ENCODE measurements around the gene PCDH20.
"Not testable (repeated sequence)": the region's sequence is repeated elsewhere in the genome, so short reads cannot be mapped to it uniquely, and the experiment has no call there.

Gene PCDH20

GRCh38 chr13:61396121-61396520 is 19.5 kb downstream of the PCDH20 start:
- no peak overlapping the region for H3K4me3 Mint-ChIP-seq
- H3K9me3 Mint-ChIP-seq (ENCODE audit: low read depth): peaks cover 15% of the 10 kb centered on the region
- no peak overlapping the region for H3K27ac Mint-ChIP-seq
- H3K4me1 Mint-ChIP-seq (ENCODE audit: low read depth): no peaks in the 10 kb centered on the region
- H3K36me3 Mint-ChIP-seq: no peaks in the 10 kb centered on the region
- H3K27me3 Mint-ChIP-seq: no peaks in the 10 kb centered on the region

- H3K4me1 Mint-ChIP-seq (ENCODE audit: low read depth): no peaks in the 10 kb centered on the region
- no peak overlapping the region for H3K4me3 Mint-ChIP-seq
- H3K27me3 Mint-ChIP-seq: no peaks in the 10 kb centered on the region
- H3K27ac Mint-ChIP-seq: no peak overlapping the region
- H3K9me3 Mint-ChIP-seq (ENCODE audit: low read depth): peaks cover 9% of the 10 kb centered on the region
- H3K36me3 Mint-ChIP-seq: no peaks in the 10 kb centered on the region
Observed at GRCh38 chr13:61391426-61391825, 24.2 kb downstream of the PCDH20 start.

- no peak overlapping the region for H3K27ac Mint-ChIP-seq
- H3K4me1 Mint-ChIP-seq (ENCODE audit: low read depth): no peaks in the 10 kb centered on the region
- H3K9me3 Mint-ChIP-seq (ENCODE audit: low read depth): no peaks in the 10 kb centered on the region
- no peaks in the 10 kb centered on the region for H3K36me3 Mint-ChIP-seq
- no peaks in the 10 kb centered on the region for H3K27me3 Mint-ChIP-seq
- H3K4me3 Mint-ChIP-seq: no peak overlapping the region
Observed at GRCh38 chr13:61387694-61388093, 28.0 kb downstream of the PCDH20 start.

- no peaks in the 10 kb centered on the region for H3K36me3 Mint-ChIP-seq
- H3K4me3 Mint-ChIP-seq: no peak overlapping the region
- no peaks in the 10 kb centered on the region for H3K9me3 Mint-ChIP-seq (ENCODE audit: low read depth)
- no peaks in the 10 kb centered on the region for H3K4me1 Mint-ChIP-seq (ENCODE audit: low read depth)
- no peaks in the 10 kb centered on the region for H3K27me3 Mint-ChIP-seq
- no peak overlapping the region for H3K27ac Mint-ChIP-seq
Observed at GRCh38 chr13:61383111-61383510, 32.5 kb downstream of the PCDH20 start.

GRCh38 chr13:61370520-61370919 is 45.1 kb downstream of the PCDH20 start:
- no peaks in the 10 kb centered on the region for H3K4me1 Mint-ChIP-seq (ENCODE audit: low read depth)
- no peak overlapping the region for H3K27ac Mint-ChIP-seq
- H3K27me3 Mint-ChIP-seq: no peaks in the 10 kb centered on the region
- H3K36me3 Mint-ChIP-seq: no peaks in the 10 kb centered on the region
- no peak overlapping the region for H3K4me3 Mint-ChIP-seq
- peaks cover 10% of the 10 kb centered on the region for H3K9me3 Mint-ChIP-seq (ENCODE audit: low read depth)

- H3K9me3 Mint-ChIP-seq (ENCODE audit: low read depth); H3K4me3 Mint-ChIP-seq; H3K36me3 Mint-ChIP-seq; H3K27me3 Mint-ChIP-seq; H3K4me1 Mint-ChIP-seq (ENCODE audit: low read depth); H3K27ac Mint-ChIP-seq: not testable (repeated sequence)
Observed at GRCh38 chr13:61364690-61365089, 51.0 kb downstream of the PCDH20 start.

- H3K4me1 Mint-ChIP-seq (ENCODE audit: low read depth): no peaks in the 10 kb centered on the region
- H3K4me3 Mint-ChIP-seq: no peak overlapping the region
- H3K27ac Mint-ChIP-seq: no peak overlapping the region
- peaks cover 6% of the 10 kb centered on the region for H3K9me3 Mint-ChIP-seq (ENCODE audit: low read depth)
- H3K36me3 Mint-ChIP-seq: no peaks in the 10 kb centered on the region
- no peaks in the 10 kb centered on the region for H3K27me3 Mint-ChIP-seq
Observed at GRCh38 chr13:61362522-61362921, 53.1 kb downstream of the PCDH20 start.

Measured in activated naive CD8-positive, alpha-beta T cell (primary cell).